GM13977 (cell line): ENCODE results near the gene PRICKLE2.
A peak's percentile ranks its signal among the peaks of the same experiment; 100 is the strongest.

ENCODE experiments used
- DNase-seq: peaks from one replicate; pipeline ENCODE4 v3.0.0; 2012; ENCODE audit warnings: low spot score
- CTCF ChIP-seq: IDR thresholded peaks from 2 replicates; pipeline ENCODE4 v1.5.1; 2012; ENCODE audit warnings: mild to moderate bottlenecking, control low read depth; ENCODE audit not compliant: insufficient read depth; ENCODE audit errors: extremely low read depth, missing control alignments
- in situ Hi-C: fragments of 300-500 bp; cut with MboI; formaldehyde crosslinking; loops from one replicate; pipeline ENCODE4 v1.12.0; 2022; ENCODE audit warnings: low sequenced_read_pairs, low pct_unique_long_range_greater_than_20kb, mixed read lengths, inconsistent platforms; ENCODE audit not compliant: unreplicated experiment

The PRICKLE2 gene

GRCh38 chr3:64254443-64254842, 29.2 kb upstream of the PRICKLE2 start:
- TF ChIP-seq CTCF: no peak
- DNase-seq: no peak
- in situ Hi-C loops: no loop called here

- DNase-seq: no peak
- no peak for TF ChIP-seq CTCF
- in situ Hi-C loops: no loop called here
Observed at GRCh38 chr3:64253689-64254088, 28.4 kb upstream of the PRICKLE2 start.

GRCh38 chr3:64251019-64251418, 25.8 kb upstream of the PRICKLE2 start:
- no peak for TF ChIP-seq CTCF
- in situ Hi-C loops: no loop called here
- DNase-seq: no peak

GRCh38 chr3:64247991-64248646, 22.9 kb upstream of the PRICKLE2 start:
- in situ Hi-C loops: no loop called here
- TF ChIP-seq CTCF: no peak
- no peak for DNase-seq

- in situ Hi-C loops: no loop called here
- peak; percentile 33 for TF ChIP-seq CTCF
- DNase-seq: no peak
Observed at GRCh38 chr3:64244011-64244942, 19.0 kb upstream of the PRICKLE2 start.

- in situ Hi-C loops: no loop called here
- no peak for DNase-seq
- TF ChIP-seq CTCF: no peak
Observed at GRCh38 chr3:64242435-64242834, 17.2 kb upstream of the PRICKLE2 start.
